ENCODE results near the gene FSTL5.

DNA sequence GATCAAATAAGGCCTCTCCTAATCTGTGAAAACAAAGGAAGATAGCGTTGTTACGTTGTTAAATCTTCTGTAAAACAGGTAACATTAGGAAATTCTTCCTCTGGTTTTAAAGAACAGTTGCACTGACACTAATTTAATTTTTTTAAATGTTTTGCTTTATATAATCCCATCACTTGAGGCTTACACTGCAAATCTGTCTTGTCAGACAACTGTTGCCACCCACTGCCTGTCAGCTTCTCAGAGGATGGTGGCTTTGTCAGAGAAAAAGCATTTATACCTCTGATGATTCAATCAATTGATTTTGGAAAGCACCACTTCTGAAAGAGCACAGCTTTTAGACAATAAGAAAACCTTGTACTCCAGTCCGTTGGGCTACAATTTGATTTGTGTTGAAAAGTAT is 799.1 kb downstream of the FSTL5 start:
- TF ChIP-seq POLR2A (IDR thresholded peaks at IDR 0.05; ENCODE audit: low read depth, low read length) (no peak), PAX8 (IDR thresholded peaks at IDR 0.05) (no peak), TBL1XR1 (IDR thresholded peaks at IDR 0.05; ENCODE audit: low read depth, low read length) (no peak), ZNF274 (IDR thresholded peaks at IDR 0.05; ENCODE audit: insufficient read depth, insufficient read length) (no peak), EZH2 (IDR thresholded peaks at IDR 0.05; ENCODE audit: borderline replicate concordance, control insufficient read depth, low read depth, low read length) (no peak), SIN3A (IDR thresholded peaks at IDR 0.05; ENCODE audit: low read depth, low read length) (no peak), HDAC2 (IDR thresholded peaks at IDR 0.05) (no peak), ETV6 (conservative IDR thresholded peaks at IDR 0.05 in 1 of 2, IDR thresholded peaks at IDR 0.05 in 1 of 2; ENCODE audit: borderline replicate concordance in 1 of 2, low read depth in 1 of 2) (no peak), SMARCA5 (IDR thresholded peaks at IDR 0.05) (no peak), SMC3 (IDR thresholded peaks at IDR 0.05; ENCODE audit: borderline replicate concordance, low read length) (no peak), YY1 (IDR thresholded peaks at IDR 0.05; ENCODE audit: low read depth, low read length) (no peak)
- TF ChIP-seq, protein P1, sequence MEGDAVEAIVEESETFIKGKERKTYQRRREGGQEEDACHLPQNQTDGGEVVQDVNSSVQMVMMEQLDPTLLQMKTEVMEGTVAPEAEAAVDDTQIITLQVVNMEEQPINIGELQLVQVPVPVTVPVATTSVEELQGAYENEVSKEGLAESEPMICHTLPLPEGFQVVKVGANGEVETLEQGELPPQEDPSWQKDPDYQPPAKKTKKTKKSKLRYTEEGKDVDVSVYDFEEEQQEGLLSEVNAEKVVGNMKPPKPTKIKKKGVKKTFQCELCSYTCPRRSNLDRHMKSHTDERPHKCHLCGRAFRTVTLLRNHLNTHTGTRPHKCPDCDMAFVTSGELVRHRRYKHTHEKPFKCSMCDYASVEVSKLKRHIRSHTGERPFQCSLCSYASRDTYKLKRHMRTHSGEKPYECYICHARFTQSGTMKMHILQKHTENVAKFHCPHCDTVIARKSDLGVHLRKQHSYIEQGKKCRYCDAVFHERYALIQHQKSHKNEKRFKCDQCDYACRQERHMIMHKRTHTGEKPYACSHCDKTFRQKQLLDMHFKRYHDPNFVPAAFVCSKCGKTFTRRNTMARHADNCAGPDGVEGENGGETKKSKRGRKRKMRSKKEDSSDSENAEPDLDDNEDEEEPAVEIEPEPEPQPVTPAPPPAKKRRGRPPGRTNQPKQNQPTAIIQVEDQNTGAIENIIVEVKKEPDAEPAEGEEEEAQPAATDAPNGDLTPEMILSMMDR (IDR thresholded peaks at IDR 0.05 in 2 of 3, conservative IDR thresholded peaks at IDR 0.05 in 1 of 3; ENCODE audit: control insufficient read depth in 2 of 3, extremely low read depth in 1 of 3, insufficient read depth in 1 of 3, low read depth in 3 of 3, low read length in 3 of 3): no peak

All from GM12878 (cell line).